ENCODE results near the gene DDX20.

The DDX20 gene

DNA sequence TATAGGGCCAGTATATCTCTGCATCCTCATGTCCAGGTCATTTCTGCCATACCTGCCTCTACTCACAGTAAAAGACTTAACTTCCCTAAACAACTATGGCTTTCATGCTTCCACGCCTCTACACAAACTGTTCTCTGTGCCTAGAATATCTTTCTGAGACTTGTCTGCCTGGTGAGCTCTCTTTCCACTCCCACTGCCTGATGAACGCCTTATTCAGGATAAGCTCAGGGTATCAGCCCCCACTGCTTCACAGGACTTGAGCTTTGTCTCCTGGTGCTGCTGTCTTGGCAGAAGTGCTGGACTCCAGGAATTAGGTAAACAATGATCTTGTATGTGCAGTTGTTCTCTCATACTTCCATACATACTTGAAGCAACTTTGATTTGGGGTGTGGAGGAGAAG, 4.8 kb upstream of the DDX20 start:
- Histone ChIP-seq H3K36me3 (ENCODE audit: insufficient read depth, insufficient read length, low read length) (no peaks in the 10 kb centered on the region), H3K9ac (ENCODE audit: insufficient read length, low read depth) (no peak overlapping the region), H3K4me3 (ENCODE audit: insufficient read length, low read depth) (no peak overlapping the region), H3K4me1 (ENCODE audit: insufficient read depth, insufficient read length) (peaks cover 18% of the 10 kb centered on the region), H3K9me3 (ENCODE audit: insufficient read depth, low read length) (no peaks in the 10 kb centered on the region; the same call in 1 of the 2 replicates), H3K27me3 (ENCODE audit: insufficient read depth, insufficient read length) (peaks cover 3% of the 10 kb centered on the region)
- DNase-seq (ENCODE audit: low read depth, low spot score): no peak
- TF ChIP-seq YY1 (IDR thresholded peaks at IDR 0.05; ENCODE audit: insufficient read depth, insufficient read length) (no peak), ZNF274 (IDR thresholded peaks at IDR 0.05; ENCODE audit: low read depth, low read length) (no peak), SUZ12 (IDR thresholded peaks at IDR 0.05; ENCODE audit: extremely low read depth, insufficient read depth, insufficient read length) (no peak)

DNA sequence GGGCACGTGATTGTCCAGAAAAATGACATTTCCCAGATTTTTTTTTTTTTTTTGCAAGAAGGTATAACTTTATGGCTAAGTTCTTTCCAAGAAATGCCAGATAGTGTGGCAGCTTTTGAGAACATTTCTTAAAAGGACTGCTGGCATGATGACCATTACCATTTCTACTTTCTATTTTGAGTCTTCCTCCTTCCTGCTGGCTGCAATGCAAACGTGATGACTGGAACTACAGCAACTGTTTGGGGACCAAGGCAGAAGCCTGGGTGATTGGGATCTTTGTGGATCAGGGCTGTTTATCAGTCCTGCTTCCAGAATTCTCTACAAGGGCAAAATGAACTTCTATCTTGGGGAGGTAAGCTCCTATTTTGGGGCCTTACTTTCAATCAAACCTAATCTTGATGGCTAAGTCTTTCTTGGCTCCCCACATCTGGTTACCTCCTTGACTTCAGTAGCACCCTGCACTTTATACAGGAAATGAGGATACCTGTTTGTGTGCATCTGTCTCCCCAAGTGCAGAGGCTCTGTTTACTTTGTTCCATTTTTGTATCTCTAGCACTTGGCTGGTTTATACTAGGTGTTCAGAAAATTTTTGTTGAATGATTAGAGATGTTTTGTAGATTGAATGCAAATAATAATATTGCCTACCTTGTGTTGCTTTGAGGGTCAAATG, 3.7 kb upstream of the DDX20 start:
- TF ChIP-seq YY1 (IDR thresholded peaks at IDR 0.05; ENCODE audit: insufficient read depth, insufficient read length): no peak
- no peak for TF ChIP-seq SUZ12 (IDR thresholded peaks at IDR 0.05; ENCODE audit: extremely low read depth, insufficient read depth, insufficient read length)
- H3K9me3 ChIP-seq (ENCODE audit: insufficient read depth, low read length): no peaks in the 10 kb centered on the region; the same call in 1 of the 2 replicates
- H3K27me3 ChIP-seq (ENCODE audit: insufficient read depth, insufficient read length): no peaks in the 10 kb centered on the region
- peaks cover 18% of the 10 kb centered on the region for H3K4me1 ChIP-seq (ENCODE audit: insufficient read depth, insufficient read length)
- no peak for DNase-seq (ENCODE audit: low read depth, low spot score)
- peaks cover 7% of the 10 kb centered on the region for H3K36me3 ChIP-seq (ENCODE audit: insufficient read depth, insufficient read length, low read length)
- H3K4me3 ChIP-seq (ENCODE audit: insufficient read length, low read depth): no peak overlapping the region
- no peak overlapping the region for H3K9ac ChIP-seq (ENCODE audit: insufficient read length, low read depth)

DNA sequence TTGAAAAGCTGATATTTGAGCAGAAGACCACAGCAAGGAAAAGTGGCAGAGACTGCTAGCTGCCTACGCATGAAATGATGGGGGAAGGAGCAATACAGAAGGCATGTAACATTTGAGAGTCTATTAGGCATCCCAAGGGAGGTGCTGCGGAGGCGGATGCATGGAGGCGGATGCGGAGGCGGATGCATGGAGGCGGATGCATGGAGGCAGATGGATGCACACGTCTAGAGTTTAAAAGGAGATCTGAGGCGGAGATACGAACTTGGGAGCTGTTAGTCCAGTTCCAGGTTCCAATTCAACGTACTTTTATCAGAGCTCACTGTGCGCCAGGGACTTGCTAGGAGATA, 744 bp upstream of the DDX20 start:
- peak overlapping the region; percentile 99 for H3K9ac ChIP-seq (ENCODE audit: insufficient read length, low read depth)
- H3K27me3 ChIP-seq (ENCODE audit: insufficient read depth, insufficient read length): no peaks in the 10 kb centered on the region
- no peak for TF ChIP-seq SUZ12 (IDR thresholded peaks at IDR 0.05; ENCODE audit: extremely low read depth, insufficient read depth, insufficient read length)
- no peak for TF ChIP-seq YY1 (IDR thresholded peaks at IDR 0.05; ENCODE audit: insufficient read depth, insufficient read length)
- TF ChIP-seq ZNF274 (IDR thresholded peaks at IDR 0.05; ENCODE audit: low read depth, low read length): no peak
- no peak for DNase-seq (ENCODE audit: low read depth, low spot score)
- H3K36me3 ChIP-seq (ENCODE audit: insufficient read depth, insufficient read length, low read length): peaks cover 33% of the 10 kb centered on the region
- no peaks in the 10 kb centered on the region for H3K4me1 ChIP-seq (ENCODE audit: insufficient read depth, insufficient read length)
- H3K4me3 ChIP-seq (ENCODE audit: insufficient read length, low read depth): peak overlapping the region; percentile 97
- no peaks in the 10 kb centered on the region for H3K9me3 ChIP-seq (ENCODE audit: insufficient read depth, low read length)

DNA sequence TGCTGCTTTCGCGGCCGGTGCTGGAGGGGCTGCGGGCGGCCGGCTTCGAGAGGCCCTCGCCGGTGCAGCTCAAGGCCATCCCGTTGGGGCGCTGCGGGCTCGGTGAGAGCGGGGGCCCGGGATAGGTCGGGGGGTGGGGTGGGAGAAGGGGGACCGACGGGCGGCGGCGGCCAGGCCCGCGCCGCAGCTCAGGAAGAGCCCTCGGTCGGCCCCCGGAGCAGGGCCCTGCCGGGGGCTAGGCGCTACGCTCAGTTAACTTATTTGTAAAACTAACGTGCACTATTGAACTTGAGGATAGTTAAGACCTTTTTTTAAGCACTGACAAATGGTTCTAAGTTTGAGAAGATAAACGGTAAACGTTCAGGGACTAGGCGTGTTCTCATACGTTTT, 418 bp downstream of the DDX20 start:
- Histone ChIP-seq H3K9ac (ENCODE audit: insufficient read length, low read depth) (peak overlapping the region; percentile 99), H3K36me3 (ENCODE audit: insufficient read depth, insufficient read length, low read length) (peaks cover 45% of the 10 kb centered on the region), H3K4me1 (ENCODE audit: insufficient read depth, insufficient read length) (no peaks in the 10 kb centered on the region), H3K9me3 (ENCODE audit: insufficient read depth, low read length) (no peaks in the 10 kb centered on the region), H3K27me3 (ENCODE audit: insufficient read depth, insufficient read length) (no peaks in the 10 kb centered on the region), H3K4me3 (ENCODE audit: insufficient read length, low read depth) (peak overlapping the region; percentile 97)
- TF ChIP-seq ZNF274 (IDR thresholded peaks at IDR 0.05; ENCODE audit: low read depth, low read length) (no peak), SUZ12 (IDR thresholded peaks at IDR 0.05; ENCODE audit: extremely low read depth, insufficient read depth, insufficient read length) (no peak), YY1 (IDR thresholded peaks at IDR 0.05; ENCODE audit: insufficient read depth, insufficient read length) (no peak)
- no peak for DNase-seq (ENCODE audit: low read depth, low spot score)

DNA sequence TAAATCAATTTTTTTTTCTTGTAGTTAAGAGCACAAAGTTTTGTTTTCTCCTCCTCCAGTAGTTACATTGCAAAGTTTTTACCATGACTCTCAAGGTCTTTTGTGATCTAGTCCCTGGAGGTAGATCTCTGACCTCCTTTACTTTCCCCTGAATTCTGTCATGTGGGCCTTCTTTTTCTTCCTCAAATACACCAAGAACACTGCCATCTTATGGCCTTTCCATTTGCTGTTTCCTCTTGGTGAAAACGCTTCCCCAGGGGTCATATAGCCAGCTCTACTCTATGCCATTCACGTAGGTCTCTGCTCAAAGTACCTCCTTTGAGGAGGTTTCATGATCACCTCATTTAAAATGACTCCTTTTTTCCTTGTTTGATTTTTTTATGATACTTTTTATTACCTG, 2.7 kb downstream of the DDX20 start:
- Histone ChIP-seq H3K9ac (ENCODE audit: insufficient read length, low read depth) (no peak overlapping the region), H3K9me3 (ENCODE audit: insufficient read depth, low read length) (no peaks in the 10 kb centered on the region), H3K27me3 (ENCODE audit: insufficient read depth, insufficient read length) (no peaks in the 10 kb centered on the region), H3K4me3 (ENCODE audit: insufficient read length, low read depth) (no peak overlapping the region), H3K36me3 (ENCODE audit: insufficient read depth, insufficient read length, low read length) (peaks cover 67% of the 10 kb centered on the region), H3K4me1 (ENCODE audit: insufficient read depth, insufficient read length) (no peaks in the 10 kb centered on the region)
- no peak for DNase-seq (ENCODE audit: low read depth, low spot score)
- no peak for TF ChIP-seq SUZ12 (IDR thresholded peaks at IDR 0.05; ENCODE audit: extremely low read depth, insufficient read depth, insufficient read length)
- no peak for TF ChIP-seq YY1 (IDR thresholded peaks at IDR 0.05; ENCODE audit: insufficient read depth, insufficient read length)
- no peak for TF ChIP-seq ZNF274 (IDR thresholded peaks at IDR 0.05; ENCODE audit: low read depth, low read length)

DNA sequence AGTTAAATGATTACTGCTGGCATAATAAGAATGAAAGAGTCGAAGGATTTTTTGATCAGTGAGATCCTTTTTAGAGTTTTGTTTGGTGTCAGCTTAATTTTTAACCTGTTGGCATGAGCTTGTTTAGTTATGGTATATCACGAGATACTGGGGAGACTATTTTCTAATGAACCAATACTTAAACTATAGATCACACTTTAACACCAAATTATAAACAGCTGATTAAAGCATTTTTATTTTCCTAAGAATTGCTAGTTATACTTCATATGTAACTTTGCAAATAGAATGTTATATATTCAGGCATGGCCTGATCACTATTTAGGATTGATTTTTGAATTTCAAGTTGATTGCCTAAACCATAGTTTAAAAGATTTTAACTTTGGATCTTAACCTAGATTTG, 6.0 kb downstream of the DDX20 start:
- Histone ChIP-seq H3K9me3 (ENCODE audit: insufficient read depth, low read length) (no peaks in the 10 kb centered on the region), H3K4me3 (ENCODE audit: insufficient read length, low read depth) (no peak overlapping the region), H3K9ac (ENCODE audit: insufficient read length, low read depth) (no peak overlapping the region), H3K4me1 (ENCODE audit: insufficient read depth, insufficient read length) (no peaks in the 10 kb centered on the region), H3K36me3 (ENCODE audit: insufficient read depth, insufficient read length, low read length) (peaks cover 96% of the 10 kb centered on the region), H3K27me3 (ENCODE audit: insufficient read depth, insufficient read length) (no peaks in the 10 kb centered on the region)
- DNase-seq (ENCODE audit: low read depth, low spot score): no peak
- TF ChIP-seq ZNF274 (IDR thresholded peaks at IDR 0.05; ENCODE audit: low read depth, low read length): no peak
- no peak for TF ChIP-seq YY1 (IDR thresholded peaks at IDR 0.05; ENCODE audit: insufficient read depth, insufficient read length)
- no peak for TF ChIP-seq SUZ12 (IDR thresholded peaks at IDR 0.05; ENCODE audit: extremely low read depth, insufficient read depth, insufficient read length)

DNA sequence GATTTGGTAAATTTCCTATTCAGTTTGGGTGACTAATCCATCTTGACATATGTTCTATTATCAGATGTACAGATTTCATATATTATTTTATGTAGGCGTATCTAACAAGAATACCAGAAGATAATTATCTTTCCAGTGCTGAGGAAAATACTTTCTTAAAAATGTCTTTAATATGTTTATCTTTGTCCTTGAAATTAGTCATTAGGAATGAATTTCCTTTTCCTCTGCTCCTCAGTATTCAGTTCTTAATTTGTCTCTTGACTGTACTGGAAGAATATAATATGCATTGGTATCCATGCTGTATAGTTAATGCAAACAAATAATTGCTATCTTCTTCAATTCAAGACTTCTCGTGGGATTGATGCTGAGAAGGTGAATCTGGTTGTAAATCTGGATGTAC, 6.6 kb downstream of the DDX20 start:
- TF ChIP-seq SUZ12 (IDR thresholded peaks at IDR 0.05; ENCODE audit: extremely low read depth, insufficient read depth, insufficient read length): no peak
- no peak for TF ChIP-seq ZNF274 (IDR thresholded peaks at IDR 0.05; ENCODE audit: low read depth, low read length)
- TF ChIP-seq YY1 (IDR thresholded peaks at IDR 0.05; ENCODE audit: insufficient read depth, insufficient read length): no peak
- no peaks in the 10 kb centered on the region for H3K4me1 ChIP-seq (ENCODE audit: insufficient read depth, insufficient read length)
- H3K9me3 ChIP-seq (ENCODE audit: insufficient read depth, low read length): no peaks in the 10 kb centered on the region
- H3K36me3 ChIP-seq (ENCODE audit: insufficient read depth, insufficient read length, low read length): peaks cover 96% of the 10 kb centered on the region
- no peak for DNase-seq (ENCODE audit: low read depth, low spot score)
- H3K27me3 ChIP-seq (ENCODE audit: insufficient read depth, insufficient read length): no peaks in the 10 kb centered on the region
- H3K9ac ChIP-seq (ENCODE audit: insufficient read length, low read depth): no peak overlapping the region
- H3K4me3 ChIP-seq (ENCODE audit: insufficient read length, low read depth): no peak overlapping the region

Measured in NT2/D1 (cell line).